Mesenchymal stem cell (in vitro differentiated cells and primary cell): ENCODE results near the gene MAP3K7.
A peak's percentile ranks its signal among the peaks of the same experiment; 100 is the strongest.

Experiments used
- DNase-seq: peaks from one replicate; pipeline ENCODE4 v3.0.0-alpha.2; 2013
- H2AFZ ChIP-seq: one replicate; pipeline ENCODE4 v1.6.1; 2013; ENCODE audit warnings: low read depth, mild to moderate bottlenecking, control low read depth, inconsistent platforms, low read length, moderate library complexity
- H2AK5ac ChIP-seq: 2 replicates; pipeline ENCODE4 v1.6.1; 2013; ENCODE audit warnings: low read length, moderate library complexity, mild to moderate bottlenecking, inconsistent platforms; ENCODE audit not compliant: severe bottlenecking
- H2BK120ac ChIP-seq: one replicate; pipeline ENCODE4 v1.6.1; 2013; ENCODE audit warnings: low read depth, mild to moderate bottlenecking, inconsistent platforms, low read length, moderate library complexity
- H2BK12ac ChIP-seq, 2 experiments: one replicate each; pipeline ENCODE4 v1.6.1; 2013; ENCODE audit warnings: inconsistent platforms in 2 of 2, low read length in 2 of 2, mild to moderate bottlenecking in 2 of 2, moderate library complexity in 2 of 2, control low read depth in 1 of 2
- H2BK15ac ChIP-seq: one replicate; pipeline ENCODE4 v1.6.1; 2013; ENCODE audit warnings: mild to moderate bottlenecking, low read depth, inconsistent platforms; ENCODE audit not compliant: poor library complexity, severe bottlenecking
- H2BK5ac ChIP-seq: 2 replicates; pipeline ENCODE4 v1.6.1; 2013; ENCODE audit warnings: low read depth, mild to moderate bottlenecking, low read length, control low read depth, inconsistent platforms; ENCODE audit not compliant: poor library complexity, severe bottlenecking
- H3K14ac ChIP-seq, 2 experiments: one replicate each; pipeline ENCODE4 v1.6.1; 2013; ENCODE audit warnings: inconsistent platforms in 2 of 2, low read length in 2 of 2, control low read depth in 1 of 2, mild to moderate bottlenecking in 1 of 2, moderate library complexity in 1 of 2
- H3K18ac ChIP-seq, 2 experiments: one replicate each; pipeline ENCODE4 v1.6.1; 2013; ENCODE audit warnings: inconsistent platforms in 2 of 2, low read length in 2 of 2, control low read depth in 1 of 2, low read depth in 1 of 2, mild to moderate bottlenecking in 1 of 2
- H3K23ac ChIP-seq, 2 experiments: one replicate each; pipeline ENCODE4 v1.6.1; 2013; ENCODE audit warnings: inconsistent platforms in 2 of 2, low read length in 2 of 2, mild to moderate bottlenecking in 2 of 2, moderate library complexity in 2 of 2, control low read depth in 1 of 2
- H3K27ac ChIP-seq: 2 replicates; pipeline ENCODE4 v1.5.1; 2013; ENCODE audit warnings: mild to moderate bottlenecking, moderate library complexity, low read length, control low read depth, inconsistent platforms; ENCODE audit not compliant: poor library complexity, severe bottlenecking
- H3K27me3 ChIP-seq, 2 experiments: 2 replicates each; pipeline versions ENCODE4 v1.6.1 to v1.7.0; 2013; ENCODE audit warnings: low read length in 2 of 2, mild to moderate bottlenecking in 2 of 2, moderate library complexity in 2 of 2, control low read depth in 1 of 2, inconsistent platforms in 1 of 2; ENCODE audit not compliant: control insufficient read depth in 1 of 2, insufficient read depth in 1 of 2
- H3K36me3 ChIP-seq, 2 experiments: 2 replicates each; pipeline versions ENCODE4 v1.6.1 to v1.7.0; 2013; ENCODE audit warnings: low read length in 2 of 2, control low read depth in 1 of 2, inconsistent platforms in 1 of 2, low read depth in 1 of 2, mild to moderate bottlenecking in 1 of 2; ENCODE audit not compliant: insufficient read depth in 2 of 2, control insufficient read depth in 1 of 2
- H3K4ac ChIP-seq, 2 experiments: one replicate each; pipeline ENCODE4 v1.6.1; 2013; ENCODE audit warnings: inconsistent platforms in 2 of 2, low read length in 2 of 2, mild to moderate bottlenecking in 2 of 2, moderate library complexity in 2 of 2, control low read depth in 1 of 2, low read depth in 1 of 2
- H3K4me1 ChIP-seq: 2 replicates; pipeline ENCODE4 v1.6.1; 2013; ENCODE audit warnings: low read depth, low read length, control low read depth; ENCODE audit not compliant: control insufficient read depth, insufficient read depth
- H3K4me2 ChIP-seq: 2 replicates; pipeline ENCODE4 v1.6.1; 2013; ENCODE audit warnings: low read length, mild to moderate bottlenecking, inconsistent platforms; ENCODE audit not compliant: poor library complexity, severe bottlenecking
- H3K4me3 ChIP-seq, 2 experiments: 2 replicates each; pipeline versions ENCODE4 v1.5.1 to v1.7.0; 2013; ENCODE audit warnings: low read length in 2 of 2, mild to moderate bottlenecking in 2 of 2, control low read depth in 1 of 2, low read depth in 1 of 2; ENCODE audit not compliant: insufficient read depth in 1 of 2
- H3K79me1 ChIP-seq: replicated peaks from 2 replicates; pipeline ENCODE4 v1.6.1; 2013; ENCODE audit warnings: mild to moderate bottlenecking, control low read depth, low read length, inconsistent platforms; ENCODE audit not compliant: poor library complexity, severe bottlenecking
- H3K9ac ChIP-seq: 2 replicates; pipeline ENCODE4 v1.7.0; 2013; ENCODE audit warnings: mild to moderate bottlenecking, low read length, moderate library complexity
- H3K9me3 ChIP-seq: 2 replicates; pipeline ENCODE4 v1.7.0; 2013; ENCODE audit warnings: mild to moderate bottlenecking, low read length; ENCODE audit not compliant: control insufficient read depth
- H4K8ac ChIP-seq: one replicate; pipeline ENCODE4 v1.6.1; 2013; ENCODE audit warnings: inconsistent platforms, mild to moderate bottlenecking, low read length, moderate library complexity
- H4K91ac ChIP-seq: one replicate; pipeline ENCODE4 v1.6.1; 2013; ENCODE audit warnings: mild to moderate bottlenecking, low read length, inconsistent platforms
- WGBS: methylation state at CpG from one replicate; pipeline ENCODE4 v1.1.7; 2013; ENCODE audit warnings: mixed read lengths; 5-methylcytosine and 5-hydroxymethylcytosine counted together

The MAP3K7 gene

DNA sequence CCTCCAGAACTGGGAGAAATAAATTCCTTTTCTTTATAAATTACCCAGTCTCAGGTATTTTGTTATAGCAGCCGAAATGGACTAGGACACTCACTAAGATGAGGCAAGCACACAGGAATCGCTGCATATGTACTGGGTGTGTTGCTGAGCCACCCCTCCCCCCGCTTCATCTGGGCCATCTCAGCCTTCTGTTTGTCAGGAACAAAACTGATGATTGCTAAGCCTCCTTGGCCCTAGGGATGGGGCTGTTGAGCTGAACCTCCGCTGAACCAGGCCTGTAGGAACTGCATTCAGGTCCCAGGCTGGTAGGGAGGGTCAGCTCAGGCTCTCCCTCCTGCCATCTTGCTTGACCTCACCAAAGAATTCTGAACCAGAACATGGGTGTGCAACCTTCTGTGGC is 108.6 kb downstream of the MAP3K7 start:
- H3K9me3 ChIP-seq = no peaks in the 10 kb centered on the region
- no peak overlapping the region for H3K14ac ChIP-seq
- H3K4me2 ChIP-seq = no peak overlapping the region
- no peaks in the 10 kb centered on the region for H3K36me3 ChIP-seq
- DNase-seq = no peak
- no peak overlapping the region for H3K23ac ChIP-seq
- H3K4me1 ChIP-seq = peaks cover 3% of the 10 kb centered on the region
- H2AK5ac ChIP-seq = no peak overlapping the region
- WGBS = 88% methylated on average over 4 of the region's 4 CpGs
- H2BK12ac ChIP-seq = peak overlapping the region in 1 of 2 experiments; percentile 76
- H3K27me3 ChIP-seq = peaks cover 4 to 5% of the 10 kb centered on the region in 2 experiments
- H2BK5ac ChIP-seq = no peak overlapping the region
- H3K27ac ChIP-seq = no peak overlapping the region
- no peaks in the 10 kb centered on the region for H3K79me1 ChIP-seq
- H4K8ac ChIP-seq = no peak overlapping the region
- no peak overlapping the region for H2AFZ ChIP-seq
- H2BK15ac ChIP-seq = no peak overlapping the region
- no peak overlapping the region for H3K4ac ChIP-seq
- no peak overlapping the region for H3K9ac ChIP-seq
- H3K18ac ChIP-seq = no peak overlapping the region
- H2BK120ac ChIP-seq = no peak overlapping the region
- no peak overlapping the region for H4K91ac ChIP-seq
- H3K4me3 ChIP-seq = no peak overlapping the region

DNA sequence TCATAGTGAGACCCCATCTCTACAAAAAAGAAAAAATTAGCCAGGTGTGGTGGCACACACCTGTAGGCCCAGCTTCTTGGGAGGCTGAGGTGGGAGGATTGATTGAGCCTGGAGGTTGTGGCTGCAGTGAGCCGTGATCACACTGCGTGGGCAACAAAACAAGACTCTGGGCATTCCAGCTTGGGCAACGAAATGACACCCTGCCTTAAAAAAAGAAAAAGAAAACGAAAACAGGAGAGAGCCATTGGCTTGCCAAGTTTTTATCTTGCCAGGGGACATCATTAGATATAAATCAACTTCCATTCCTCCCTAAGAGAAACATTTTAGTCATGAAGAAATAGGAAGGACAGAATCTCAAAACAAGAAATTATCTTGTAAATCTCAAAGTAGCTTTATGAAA is 109.5 kb downstream of the MAP3K7 start:
- no peak overlapping the region for H2AFZ ChIP-seq
- no peak overlapping the region for H2BK12ac ChIP-seq
- no peak overlapping the region for H3K4me2 ChIP-seq
- H3K23ac ChIP-seq = no peak overlapping the region
- H4K91ac ChIP-seq = no peak overlapping the region
- H2BK5ac ChIP-seq = no peak overlapping the region
- no peaks in the 10 kb centered on the region for H3K9me3 ChIP-seq
- peaks cover 3% of the 10 kb centered on the region for H3K4me1 ChIP-seq
- no peak overlapping the region for H3K9ac ChIP-seq
- no peak overlapping the region for H4K8ac ChIP-seq
- H3K27me3 ChIP-seq = peaks cover 4 to 5% of the 10 kb centered on the region in 2 experiments
- no peak overlapping the region for H2AK5ac ChIP-seq
- no peaks in the 10 kb centered on the region for H3K36me3 ChIP-seq
- DNase-seq = no peak
- 100% methylated on average over 3 of the region's 4 CpGs for WGBS
- H3K4me3 ChIP-seq = no peak overlapping the region
- no peak overlapping the region for H2BK15ac ChIP-seq
- no peak overlapping the region for H3K18ac ChIP-seq
- no peak overlapping the region for H3K27ac ChIP-seq
- H3K4ac ChIP-seq = no peak overlapping the region
- H3K79me1 ChIP-seq = no peaks in the 10 kb centered on the region
- H3K14ac ChIP-seq = no peak overlapping the region
- H2BK120ac ChIP-seq = no peak overlapping the region

DNA sequence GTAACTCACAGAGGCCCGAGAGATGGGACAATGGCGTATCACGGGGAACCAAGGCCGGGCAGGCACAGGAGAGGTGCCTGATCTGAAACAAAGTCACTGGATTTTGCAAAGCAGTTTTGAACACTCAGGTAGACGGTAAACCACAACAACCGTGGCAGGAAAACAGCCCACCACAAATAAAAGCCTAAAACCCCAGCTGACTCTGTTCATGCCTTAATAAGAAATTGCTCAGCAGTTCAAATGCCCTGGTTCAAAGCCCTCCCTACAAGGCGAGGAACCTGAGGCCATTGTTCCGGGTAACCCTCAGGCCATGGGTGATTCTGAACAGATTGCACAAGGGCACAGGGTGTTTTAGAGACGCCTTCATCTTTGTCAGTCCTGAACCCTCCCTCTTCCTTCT is 114.2 kb downstream of the MAP3K7 start:
- Histone ChIP-seq H3K4me2 (no peak overlapping the region), H3K9me3 (no peaks in the 10 kb centered on the region), H3K23ac (no peak overlapping the region), H3K4me1 (peaks cover 3% of the 10 kb centered on the region), H2BK15ac (no peak overlapping the region), H3K36me3 (no peaks in the 10 kb centered on the region), H3K9ac (no peak overlapping the region), H3K27me3 (peaks cover 4 to 5% of the 10 kb centered on the region in 2 experiments), H3K79me1 (no peaks in the 10 kb centered on the region), H3K18ac (no peak overlapping the region), H3K14ac (no peak overlapping the region), H2BK5ac (no peak overlapping the region), H3K4ac (no peak overlapping the region), H2AK5ac (no peak overlapping the region), H2BK120ac (no peak overlapping the region), H3K27ac (no peak overlapping the region), H4K91ac (no peak overlapping the region), H3K4me3 (no peak overlapping the region), H2BK12ac (no peak overlapping the region), H2AFZ (no peak overlapping the region), H4K8ac (no peak overlapping the region)
- DNase-seq = no peak
- 97% methylated on average over 8 of the region's 9 CpGs for WGBS

DNA sequence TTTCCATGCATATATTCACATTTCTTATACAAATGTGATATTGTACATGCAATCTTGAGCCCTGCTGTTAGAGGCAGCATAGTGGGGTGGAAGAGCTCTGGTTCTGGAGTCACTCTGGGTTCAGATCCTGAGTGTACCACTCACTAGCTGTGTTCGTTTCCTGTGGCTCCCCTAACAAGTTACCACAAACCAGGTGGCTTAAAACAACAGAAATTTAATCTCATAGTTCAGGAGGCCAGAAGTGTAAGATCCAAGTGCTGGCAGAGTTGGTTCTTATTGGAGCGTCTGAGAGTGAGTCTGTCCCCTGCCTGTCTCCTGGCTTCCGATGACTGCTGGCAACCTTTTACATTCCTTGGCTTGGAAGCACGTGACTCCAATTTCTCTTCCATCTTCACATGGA is 115.6 kb downstream of the MAP3K7 start:
- Histone ChIP-seq H3K9me3 (no peaks in the 10 kb centered on the region), H2BK15ac (no peak overlapping the region), H3K4me1 (peaks cover 3% of the 10 kb centered on the region), H3K4me3 (no peak overlapping the region), H2BK12ac (no peak overlapping the region), H3K27me3 (peaks cover 4 to 5% of the 10 kb centered on the region in 2 experiments), H3K79me1 (no peaks in the 10 kb centered on the region), H3K27ac (no peak overlapping the region), H3K4me2 (no peak overlapping the region), H3K4ac (no peak overlapping the region), H3K14ac (no peak overlapping the region), H4K8ac (no peak overlapping the region), H4K91ac (no peak overlapping the region), H3K18ac (no peak overlapping the region), H2AFZ (no peak overlapping the region), H3K23ac (no peak overlapping the region), H2AK5ac (no peak overlapping the region), H2BK5ac (no peak overlapping the region), H2BK120ac (no peak overlapping the region), H3K9ac (no peak overlapping the region), H3K36me3 (no peaks in the 10 kb centered on the region)
- DNase-seq = no peak
- 62% methylated on average over 4 of the region's 4 CpGs for WGBS
